ENCODE results near the gene GALNT18.

- TF ChIP-seq CTCF (conservative IDR thresholded peaks at IDR 0.05) (no peak), EZH2 (IDR thresholded peaks at IDR 0.05; ENCODE audit: low read depth) (no peak)
Observed at GRCh38 chr11:11607772-11608171, 14.0 kb downstream of the GALNT18 start.
